ENCODE results near the gene FBXO27.

DNA sequence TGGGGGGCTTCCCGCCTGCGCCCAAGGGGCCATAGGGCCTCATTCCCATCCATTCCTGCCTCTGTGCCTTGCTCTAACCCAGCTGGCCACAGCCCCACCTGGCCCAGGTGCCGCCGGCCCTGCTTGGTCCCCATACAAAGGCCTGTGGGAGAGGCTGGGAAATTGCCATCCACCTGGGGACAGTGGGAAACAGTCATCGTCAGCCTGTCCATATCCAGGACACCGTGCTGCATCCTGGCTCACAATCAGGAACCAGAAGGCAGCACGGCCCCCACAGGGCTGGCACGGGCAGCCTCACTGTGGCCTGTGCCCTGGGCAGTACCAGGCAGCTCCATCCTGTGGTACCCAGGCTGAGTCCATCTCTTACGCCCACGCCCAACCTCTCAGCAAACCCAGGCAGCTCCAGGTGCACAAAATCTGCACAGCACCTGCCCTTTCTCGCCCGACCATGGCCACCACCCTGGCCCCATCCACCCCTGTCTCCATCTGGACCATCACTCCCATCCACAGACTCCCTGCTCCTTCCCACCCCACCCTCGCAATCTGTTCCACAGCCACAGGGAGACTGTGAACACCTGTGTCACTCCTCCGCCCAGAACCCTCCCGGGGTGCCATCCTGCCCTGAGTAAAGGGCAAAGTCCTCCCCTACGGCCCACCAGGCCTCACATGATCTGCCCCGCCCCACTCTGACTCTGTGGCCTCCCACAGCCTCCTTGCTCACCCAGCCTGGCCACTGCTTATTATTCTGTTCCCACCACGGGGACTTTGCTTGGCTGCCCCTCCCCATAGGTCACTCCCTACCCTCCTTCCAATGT is 21.1 kb upstream of the FBXO27 start:
- no peak for TF ChIP-seq CTCF (conservative IDR thresholded peaks at IDR 0.05)
- no peak for TF ChIP-seq EZH2 (IDR thresholded peaks at IDR 0.05; ENCODE audit: low read depth)

All from PC-9 (cell line).